ACC112 (cell line): Measurements from ENCODE around the gene COL11A2.

ENCODE experiments used
- H2AFZ ChIP-seq: fragments of 200-600 bp; sonication (generic); one replicate; pipeline ENCODE4 v1.6.0; 2017; ENCODE audit warnings: antibody characterized with exemption, low read length; ENCODE audit not compliant: unreplicated experiment
- H3K27ac ChIP-seq: fragments of 200-600 bp; sonication (generic); 2 replicates; pipeline ENCODE4 v1.5.1; 2014; ENCODE audit warnings: low read depth, mild to moderate bottlenecking, antibody characterized with exemption, low read length, moderate library complexity
- H3K27me3 ChIP-seq: fragments of 200-600 bp; sonication (generic); 2 replicates; pipeline ENCODE4 v1.6.1; 2014; ENCODE audit warnings: mild to moderate bottlenecking, antibody characterized with exemption, low read length, moderate library complexity, mixed read lengths; ENCODE audit not compliant: insufficient read depth
- H3K36me3 ChIP-seq: fragments of 200-600 bp; sonication (generic); 2 replicates; pipeline ENCODE4 v1.6.1; 2016; ENCODE audit warnings: mild to moderate bottlenecking, antibody characterized with exemption, low read length, moderate library complexity, mixed read lengths; ENCODE audit not compliant: insufficient read depth
- H3K4me1 ChIP-seq: fragments of 200-600 bp; sonication (generic); one replicate; pipeline ENCODE4 v1.6.1; 2016; ENCODE audit warnings: low read length, mixed read lengths; ENCODE audit not compliant: insufficient read depth, unreplicated experiment, control insufficient read depth
- H3K4me3 ChIP-seq: fragments of 200-600 bp; sonication (generic); 2 replicates; pipeline ENCODE4 v1.5.1; 2014; ENCODE audit warnings: mild to moderate bottlenecking, low read depth, low read length
- H3K79me2 ChIP-seq: fragments of 200-600 bp; sonication (generic); one replicate; pipeline ENCODE4 v1.6.0; 2016; ENCODE audit warnings: low read length; ENCODE audit not compliant: control insufficient read depth, unreplicated experiment, insufficient read depth

COL11A2 gene

GRCh38 chr6:33114406-33114805 is 77.9 kb downstream of the COL11A2 start:
- Histone ChIP-seq H3K79me2 (no peaks in the 10 kb centered on the region), H2AFZ (no peak overlapping the region), H3K4me3 (no peak overlapping the region), H3K27ac (no peak overlapping the region), H3K4me1 (no peaks in the 10 kb centered on the region), H3K27me3 (peaks cover 88% of the 10 kb centered on the region), H3K36me3 (no peaks in the 10 kb centered on the region)

- Histone ChIP-seq H3K4me1 (no peaks in the 10 kb centered on the region), H3K27me3 (peaks cover 91% of the 10 kb centered on the region), H2AFZ (no peak overlapping the region), H3K4me3 (no peak overlapping the region), H3K36me3 (no peaks in the 10 kb centered on the region), H3K79me2 (no peaks in the 10 kb centered on the region), H3K27ac (no peak overlapping the region)
These were observed 78.5 kb downstream of the COL11A2 start for GRCh38 chr6:33113755-33114154.
